ENCODE results near the gene STK24.

GRCh38 chr13:98474761-98475160 lies 102.1 kb downstream of the STK24 start:
- TF ChIP-seq PATZ1 (CRISPR knock-in tag; IDR thresholded peaks at IDR 0.05; ENCODE audit: borderline replicate concordance) (no peak), ZNF70 (CRISPR knock-in tag; IDR thresholded peaks at IDR 0.05) (no peak), CSDC2 (CRISPR knock-in tag; IDR thresholded peaks at IDR 0.05) (no peak), OSR1 (CRISPR knock-in tag; IDR thresholded peaks at IDR 0.05) (no peak), ARNTL (CRISPR knock-in tag; IDR thresholded peaks at IDR 0.05; ENCODE audit: borderline replicate concordance, low read depth) (no peak), ZFP3 (CRISPR knock-in tag; IDR thresholded peaks at IDR 0.05) (no peak), PPARA (CRISPR knock-in tag; IDR thresholded peaks at IDR 0.05; ENCODE audit: borderline replicate concordance) (no peak), ZFP30 (CRISPR knock-in tag; IDR thresholded peaks at IDR 0.05) (no peak)
